ENCODE results near the gene RNF114.

DNA sequence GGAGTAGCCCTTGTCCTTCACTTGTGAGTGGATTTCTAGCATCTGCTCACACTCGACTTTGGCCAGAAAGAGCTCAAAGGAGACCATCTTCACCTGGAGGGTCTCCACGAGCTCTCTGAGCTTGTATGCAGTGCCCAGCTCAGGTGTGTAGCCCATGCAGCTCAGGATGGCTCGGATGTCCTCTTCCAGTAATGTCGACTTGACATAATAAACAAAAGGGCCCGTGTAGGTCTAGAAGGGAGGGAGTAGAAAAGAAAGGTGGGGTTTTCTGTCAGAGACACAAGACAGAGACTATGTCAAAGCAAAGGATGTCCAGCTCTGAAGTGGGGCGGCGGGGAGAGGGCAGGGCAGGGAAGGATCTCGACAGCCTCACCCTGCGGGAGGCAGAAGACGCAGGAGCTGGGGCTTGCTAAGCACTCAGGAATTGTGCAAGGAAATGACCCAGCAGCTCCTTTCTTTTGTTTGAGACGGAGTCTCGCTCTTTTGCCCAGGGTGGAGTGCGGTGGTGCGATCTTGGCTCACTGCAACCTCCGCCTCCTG is 29.5 kb upstream of the RNF114 start:
- TF ChIP-seq GATA2 (IDR thresholded peaks at IDR 0.05; ENCODE audit: low read depth, low read length) (no peak), GATA3 (IDR thresholded peaks at IDR 0.05; ENCODE audit: low read depth, low read length) (no peak)

Data from SH-SY5Y (cell line).